ENCODE results near the gene SAP130.

SAP130 gene

GRCh38 chr2:127984551-127984950, 43.3 kb downstream of the SAP130 start:
- no peak for ATAC-seq

GRCh38 chr2:127969446-127969845, 58.4 kb downstream of the SAP130 start:
- ATAC-seq: no peak
- TF ChIP-seq OSR1 (CRISPR knock-in tag; IDR thresholded peaks at IDR 0.05): no peak
- no peak for TF ChIP-seq ESRRG (CRISPR knock-in tag; IDR thresholded peaks at IDR 0.05)
- TF ChIP-seq ZFP3 (CRISPR knock-in tag; IDR thresholded peaks at IDR 0.05): no peak
- no peak for TF ChIP-seq ISL1 (CRISPR knock-in tag; IDR thresholded peaks at IDR 0.05)
- no peak for TF ChIP-seq TCF4 (CRISPR knock-in tag; IDR thresholded peaks at IDR 0.05; ENCODE audit: borderline replicate concordance)
- no peak for TF ChIP-seq CREB5 (CRISPR knock-in tag; IDR thresholded peaks at IDR 0.05; ENCODE audit: low read depth)
- TF ChIP-seq ZFP30 (CRISPR knock-in tag; IDR thresholded peaks at IDR 0.05): no peak
- TF ChIP-seq TOX (CRISPR knock-in tag; IDR thresholded peaks at IDR 0.05; ENCODE audit: borderline replicate concordance): no peak
- TF ChIP-seq PPARA (CRISPR knock-in tag; IDR thresholded peaks at IDR 0.05; ENCODE audit: borderline replicate concordance): no peak
- no peak for TF ChIP-seq TSHZ2 (CRISPR knock-in tag; IDR thresholded peaks at IDR 0.05)
- no peak for TF ChIP-seq ZNF70 (CRISPR knock-in tag; IDR thresholded peaks at IDR 0.05)
- no peak for TF ChIP-seq ZNF565 (CRISPR knock-in tag; conservative IDR thresholded peaks at IDR 0.05; ENCODE audit: low read depth)
- no peak for TF ChIP-seq CSDC2 (CRISPR knock-in tag; IDR thresholded peaks at IDR 0.05)
- TF ChIP-seq ZC3H10 (CRISPR knock-in tag; IDR thresholded peaks at IDR 0.05): no peak
- TF ChIP-seq PATZ1 (CRISPR knock-in tag; IDR thresholded peaks at IDR 0.05; ENCODE audit: borderline replicate concordance): no peak

More at GRCh38 chr2:127984551-127984950, 43.3 kb downstream of the SAP130 start:
- TF ChIP-seq ZC3H10 (CRISPR knock-in tag; IDR thresholded peaks at IDR 0.05) (no peak), OSR1 (CRISPR knock-in tag; IDR thresholded peaks at IDR 0.05) (no peak), ESRRG (CRISPR knock-in tag; IDR thresholded peaks at IDR 0.05) (no peak)

- TF ChIP-seq OSR1 (CRISPR knock-in tag; IDR thresholded peaks at IDR 0.05) (no peak), TCF4 (CRISPR knock-in tag; IDR thresholded peaks at IDR 0.05; ENCODE audit: borderline replicate concordance) (no peak), ESRRG (CRISPR knock-in tag; IDR thresholded peaks at IDR 0.05) (no peak), ISL1 (CRISPR knock-in tag; IDR thresholded peaks at IDR 0.05) (no peak), SNAI2 (CRISPR knock-in tag; IDR thresholded peaks at IDR 0.05) (no peak), BACH2 (CRISPR knock-in tag; IDR thresholded peaks at IDR 0.05; ENCODE audit: borderline replicate concordance) (no peak), CREB5 (CRISPR knock-in tag; IDR thresholded peaks at IDR 0.05; ENCODE audit: low read depth) (no peak), ZNF565 (CRISPR knock-in tag; conservative IDR thresholded peaks at IDR 0.05; ENCODE audit: low read depth) (no peak)
- no peak for ATAC-seq
These were observed 59.1 kb downstream of the SAP130 start for GRCh38 chr2:127968610-127969339.

GRCh38 chr2:127961729-127962128, 66.1 kb downstream of the SAP130 start:
- ATAC-seq: no peak
- TF ChIP-seq BACH2 (CRISPR knock-in tag; IDR thresholded peaks at IDR 0.05; ENCODE audit: borderline replicate concordance): no peak
- no peak for TF ChIP-seq ZFP30 (CRISPR knock-in tag; IDR thresholded peaks at IDR 0.05)
- no peak for TF ChIP-seq ISL1 (CRISPR knock-in tag; IDR thresholded peaks at IDR 0.05)
- TF ChIP-seq ZNF565 (CRISPR knock-in tag; conservative IDR thresholded peaks at IDR 0.05; ENCODE audit: low read depth): no peak
- TF ChIP-seq POU6F1 (CRISPR knock-in tag; IDR thresholded peaks at IDR 0.05; ENCODE audit: borderline replicate concordance, low read depth): no peak
- TF ChIP-seq CSDC2 (CRISPR knock-in tag; IDR thresholded peaks at IDR 0.05): no peak
- TF ChIP-seq ZNF8 (CRISPR knock-in tag; IDR thresholded peaks at IDR 0.05): no peak
- no peak for TF ChIP-seq PPARA (CRISPR knock-in tag; IDR thresholded peaks at IDR 0.05; ENCODE audit: borderline replicate concordance)
- no peak for TF ChIP-seq CSRNP3 (CRISPR knock-in tag; IDR thresholded peaks at IDR 0.05)
- no peak for TF ChIP-seq TCF4 (CRISPR knock-in tag; IDR thresholded peaks at IDR 0.05; ENCODE audit: borderline replicate concordance)
- TF ChIP-seq SNAI2 (CRISPR knock-in tag; IDR thresholded peaks at IDR 0.05): no peak
- TF ChIP-seq ZFP3 (CRISPR knock-in tag; IDR thresholded peaks at IDR 0.05): no peak
- TF ChIP-seq TOX (CRISPR knock-in tag; IDR thresholded peaks at IDR 0.05; ENCODE audit: borderline replicate concordance): no peak
- no peak for TF ChIP-seq RARB (CRISPR knock-in tag; IDR thresholded peaks at IDR 0.05)

Measured in SK-N-SH treated with all-trans-retinoic acid at 6 μM for 48 hours (cell line).